Esophagus squamous epithelium (tissue), 5 donors: ENCODE measurements around the gene MEMO1. TPM values are rescaled to one million over a fixed set of nuclear protein-coding genes. Genes with fewer than 3 reads are reported as not detected.
"Not testable (repeated sequence)": the region's sequence is repeated elsewhere in the genome, so short reads cannot be mapped to it uniquely, and the experiment has no call there.

Source experiments
- DNase-seq: peaks from one replicate; lab custom pipeline; 2025; lab: John Stamatoyannopoulos, UW
- H3K27ac ChIP-seq, 4 donors: fragments of 200-600 bp; sonication (generic); one replicate each; pipeline ENCODE4 v1.5.1; 2016 to 2019; ENCODE audit warnings: mild to moderate bottlenecking in 1 of 4
- H3K27me3 ChIP-seq, 4 donors: fragments of 200-600 bp; sonication (generic); 1 replicate in 3 of 4; 2 replicates in 1 of 4; pipeline versions ENCODE4 v1.5.1 to v1.6.0; 2017 to 2021; ENCODE audit warnings: antibody characterized with exemption in 1 of 4
- H3K36me3 ChIP-seq, 3 donors: fragments of 200-600 bp; sonication (generic); one replicate each; pipeline ENCODE4 v1.5.1; 2016 to 2019
- H3K4me1 ChIP-seq, 3 donors: fragments of 200-600 bp; sonication (generic); one replicate each; pipeline ENCODE4 v1.5.1; 2017 to 2019
- H3K4me3 ChIP-seq, 4 donors: fragments of 200-600 bp; sonication (generic); 1 replicate in 3 of 4; 2 replicates in 1 of 4; pipeline ENCODE4 v1.5.1; 2016 to 2019; ENCODE audit warnings: mild to moderate bottlenecking in 2 of 4, moderate library complexity in 1 of 4
- H3K9me3 ChIP-seq, 3 donors: fragments of 200-600 bp; sonication (generic); one replicate each; pipeline ENCODE4 v1.5.1; 2016 to 2019
- CTCF ChIP-seq, 6 experiments: fragments of 450-650 bp in 4 of 6; fragments of 200-600 bp in 2 of 6; sonication (generic) in 2 of 6; IDR thresholded peaks; one replicate each; pipeline ENCODE4 v1.5.1; 2016 to 2019; ENCODE audit warnings: antibody characterized with exemption in 6 of 6, mild to moderate bottlenecking in 4 of 6, moderate library complexity in 4 of 6
- POLR2A ChIP-seq, 4 donors: fragments of 450-650 bp; IDR thresholded peaks; one replicate each; pipeline ENCODE4 v1.6.1; 2017; ENCODE audit warnings: antibody characterized with exemption in 4 of 4, mild to moderate bottlenecking in 4 of 4, moderate library complexity in 3 of 4
- WGBS, 2 donors: methylation state at CpG; one replicate each; pipeline ENCODE4 v1.1.5; 2018; 5-methylcytosine and 5-hydroxymethylcytosine counted together
- intact Hi-C: fragments of 100-400 bp; cut with DNase I; formaldehyde crosslinking; loops from one replicate; pipeline ENCODE4 v1.15.0; 2022
- total RNA-seq, 4 donors: library from RNA; depleted of rRNA; stranded (reverse); fragments of >200 nt; gene quantifications; one replicate each; pipeline ENCODE4 v1.1.0, GENCODE V29; 2016
- donor health status: DM: yes; HTN: yes; CAD: no.

MEMO1 gene
- total RNA-seq, 4 donors from 2014 or later = 32.1 to 61.7 (median 45.0) TPM

DNA sequence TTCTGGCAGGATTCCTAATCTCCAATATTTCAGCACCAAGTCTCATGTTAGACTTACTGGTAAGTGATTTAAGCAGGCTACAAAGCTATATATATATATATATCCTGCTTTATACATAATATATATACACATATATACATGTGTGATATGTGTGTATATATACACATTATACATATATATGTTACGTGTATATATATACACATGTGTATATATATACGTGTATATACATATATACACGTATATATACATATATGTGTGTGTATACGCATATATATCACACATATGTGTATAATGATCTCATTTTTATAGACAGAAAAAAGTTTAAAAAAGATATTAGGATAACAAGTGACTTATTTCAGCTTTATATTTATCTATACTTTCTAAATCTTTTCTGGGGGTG lies 41.6 kb downstream of the MEMO1 start:
- intact Hi-C loops = no loop called here

GRCh38 chr2:31967790-31968189 lies 43.0 kb downstream of the MEMO1 start:
- intact Hi-C loops = no loop called here
- TF ChIP-seq CTCF (IDR thresholded peaks at IDR 0.05) (no peak), POLR2A (IDR thresholded peaks at IDR 0.05) (no peak)
- peaks cover 0 to 7% (median 0%) of the 10 kb centered on the region in 3 donors for H3K36me3 ChIP-seq
- H3K9me3 ChIP-seq = no peaks in the 10 kb centered on the region
- peaks cover 0 to 1% (median 0%) of the 10 kb centered on the region in 3 donors for H3K4me1 ChIP-seq
- no peak overlapping the region for H3K27ac ChIP-seq
- no peaks in the 10 kb centered on the region for H3K27me3 ChIP-seq
- no peak overlapping the region for H3K4me3 ChIP-seq
- WGBS, 2 donors = 83 to 91% methylated on average over 1 of the region's 1 CpG
- no peak for DNase-seq

More for the DNA sequence above, 41.6 kb downstream of the MEMO1 start:
- H3K27me3 ChIP-seq = no peaks in the 10 kb centered on the region
- H3K4me3 ChIP-seq = no peak overlapping the region
- H3K36me3 ChIP-seq = peaks cover 0 to 7% (median 0%) of the 10 kb centered on the region in 3 donors
- DNase-seq = no peak
- no peaks in the 10 kb centered on the region for H3K9me3 ChIP-seq
- no peak overlapping the region for H3K27ac ChIP-seq
- TF ChIP-seq POLR2A (IDR thresholded peaks at IDR 0.05) (no peak), CTCF (IDR thresholded peaks at IDR 0.05) (no peak)
- no peaks in the 10 kb centered on the region for H3K4me1 ChIP-seq
- 88 to 96% methylated on average over 4 of the region's 4 CpGs for WGBS, 2 donors

GRCh38 chr2:31966402-31966801 lies 44.4 kb downstream of the MEMO1 start:
- H3K9me3 ChIP-seq, H3K4me1 ChIP-seq, DNase-seq, H3K4me3 ChIP-seq, H3K27me3 ChIP-seq, H3K27ac ChIP-seq, H3K36me3 ChIP-seq, intact Hi-C loops: not testable (repeated sequence)
- 86 to 95% methylated on average over 6 of the region's 6 CpGs for WGBS, 2 donors

DNA sequence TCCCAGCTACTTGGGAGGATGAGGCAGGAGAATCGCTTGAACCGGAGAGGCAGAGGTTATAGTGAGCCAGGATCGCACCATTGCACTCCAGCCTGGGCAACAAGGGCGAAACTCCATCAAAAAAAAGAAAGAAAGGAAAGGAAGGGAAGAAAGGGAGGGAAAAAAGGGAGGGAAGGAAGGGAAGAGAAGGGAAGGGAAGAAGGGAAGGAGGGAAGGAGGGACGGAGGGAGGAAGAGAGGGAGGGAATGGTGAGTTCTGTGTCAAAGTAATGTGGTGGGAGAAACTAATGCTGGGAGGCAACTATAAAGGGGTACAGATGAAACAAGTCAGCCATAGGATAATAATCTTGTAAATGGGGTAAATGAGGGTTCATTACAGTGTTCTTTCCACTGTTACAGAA lies 45.7 kb downstream of the MEMO1 start:
- no peak for DNase-seq
- H3K4me3 ChIP-seq = no peak overlapping the region
- H3K9me3 ChIP-seq = no peaks in the 10 kb centered on the region
- H3K27me3 ChIP-seq = no peaks in the 10 kb centered on the region
- H3K4me1 ChIP-seq = peaks cover 0 to 8% (median 3%) of the 10 kb centered on the region in 3 donors
- intact Hi-C loops = no loop called here
- 96 to 99% methylated on average over 5 of the region's 5 CpGs for WGBS, 2 donors
- TF ChIP-seq CTCF (IDR thresholded peaks at IDR 0.05) = no peak
- TF ChIP-seq POLR2A (IDR thresholded peaks at IDR 0.05) = no peak
- no peak overlapping the region for H3K27ac ChIP-seq
- peaks cover 0 to 7% (median 0%) of the 10 kb centered on the region in 3 donors for H3K36me3 ChIP-seq

DNA sequence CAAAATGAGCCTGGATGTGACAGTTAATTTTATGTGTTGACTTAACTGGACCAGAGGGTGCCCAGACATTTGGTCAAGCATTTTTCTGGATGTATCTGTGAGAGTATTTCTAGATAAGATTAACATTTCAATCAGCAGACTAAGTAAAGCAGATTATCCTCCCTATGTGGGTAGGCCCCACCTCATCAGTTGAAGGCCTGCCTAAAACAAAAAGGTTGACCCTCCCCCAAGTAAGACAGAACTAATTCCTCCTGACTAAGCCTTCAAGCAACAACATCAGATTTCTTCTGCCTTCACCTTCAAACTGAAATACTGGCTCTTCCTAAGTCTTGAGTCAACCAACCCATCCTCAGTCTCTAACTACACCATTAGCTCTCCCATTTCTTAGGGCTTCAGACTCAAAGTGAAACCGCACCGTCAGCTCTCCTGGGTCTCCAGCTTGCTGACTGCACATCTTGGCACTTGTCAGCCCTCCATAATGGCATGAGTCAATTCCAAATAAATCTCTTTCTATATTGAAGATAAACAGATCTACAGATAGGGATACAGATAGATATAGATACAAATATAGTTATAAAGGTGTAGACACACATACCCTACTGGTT lies 47.9 kb downstream of the MEMO1 start:
- intact Hi-C loops = no loop called here
- Histone ChIP-seq H3K36me3 (peaks cover 0 to 7% (median 0%) of the 10 kb centered on the region in 3 donors), H3K4me1 (peaks cover 1 to 17% (median 9%) of the 10 kb centered on the region in 3 donors), H3K4me3 (no peak overlapping the region), H3K27ac (no peak overlapping the region), H3K27me3 (no peaks in the 10 kb centered on the region), H3K9me3 (no peaks in the 10 kb centered on the region)
- TF ChIP-seq CTCF (IDR thresholded peaks at IDR 0.05) (no peak), POLR2A (IDR thresholded peaks at IDR 0.05) (no peak)
- WGBS, 2 donors = 70 to 96% methylated on average over 2 of the region's 2 CpGs
- DNase-seq = no peak
